Mesothelial cell of epicardium (in vitro differentiated cells): ENCODE results near the gene TBCD. TPM values are rescaled to one million over a fixed set of nuclear protein-coding genes. Genes with fewer than 3 reads are reported as not detected.

ENCODE experiments used
- DNase-seq, 2 experiments: peaks; one replicate each; pipeline ENCODE4 v3.0.0; 2021; ENCODE audit warnings: low spot score in 2 of 2; ENCODE audit not compliant: unreplicated experiment in 2 of 2
- H3K27ac Mint-ChIP-seq: 2 replicates; pipeline ENCODE4 v1.8.0; 2021; ENCODE audit warnings: mixed read lengths
- H3K27me3 Mint-ChIP-seq: 2 replicates; pipeline ENCODE4 v1.8.0; 2021; ENCODE audit warnings: low read depth, mixed read lengths
- H3K36me3 Mint-ChIP-seq: 2 replicates; pipeline ENCODE4 v1.8.0; 2021; ENCODE audit warnings: mixed read lengths
- H3K4me1 Mint-ChIP-seq: 2 replicates; pipeline ENCODE4 v1.8.0; 2021; ENCODE audit warnings: mixed read lengths
- H3K4me3 Mint-ChIP-seq: 2 replicates; pipeline ENCODE4 v1.8.0; 2021; ENCODE audit warnings: mild to moderate bottlenecking, moderate library complexity, mixed read lengths
- H3K9me3 Mint-ChIP-seq: 2 replicates; pipeline ENCODE4 v1.8.0; 2021; ENCODE audit warnings: mixed read lengths
- CTCF ChIP-seq: fragments of 200-600 bp; sonication (generic); IDR thresholded peaks from one replicate; pipeline ENCODE4 v1.5.0; 2021; ENCODE audit warnings: antibody characterized with exemption; ENCODE audit not compliant: unreplicated experiment
- total RNA-seq: library from RNA; stranded (reverse); gene quantifications from 3 replicates; pipeline ENCODE4 v1.2.1, GENCODE V29; 2021

Gene TBCD
- total RNA-seq, 1 donor from 2014 or later: 117 TPM

- Mint-ChIP-seq H3K27me3 (no peaks in the 10 kb centered on the region), H3K36me3 (peaks cover 7% of the 10 kb centered on the region)
Measured at GRCh38 chr17:82881900-82882714, 130.2 kb downstream of the TBCD start.

GRCh38 chr17:82882715-82883418 is 131.0 kb downstream of the TBCD start:
- no peak for TF ChIP-seq CTCF
- H3K27ac Mint-ChIP-seq: no peak overlapping the region
- no peak overlapping the region for H3K4me3 Mint-ChIP-seq
- peaks cover 14% of the 10 kb centered on the region for H3K36me3 Mint-ChIP-seq
- H3K27me3 Mint-ChIP-seq: no peaks in the 10 kb centered on the region
- H3K9me3 Mint-ChIP-seq: peaks cover 4% of the 10 kb centered on the region
- DNase-seq: no peak
- H3K4me1 Mint-ChIP-seq: peaks cover 23% of the 10 kb centered on the region

More at GRCh38 chr17:82881900-82882714, 130.2 kb downstream of the TBCD start:
- H3K4me1 Mint-ChIP-seq: peaks cover 28% of the 10 kb centered on the region
- no peak overlapping the region for H3K4me3 Mint-ChIP-seq
- no peak overlapping the region for H3K27ac Mint-ChIP-seq
- no peak for DNase-seq
- no peak for TF ChIP-seq CTCF
- H3K9me3 Mint-ChIP-seq: no peaks in the 10 kb centered on the region

GRCh38 chr17:82883419-82884031 is 131.7 kb downstream of the TBCD start:
- Mint-ChIP-seq H3K36me3 (peaks cover 19% of the 10 kb centered on the region), H3K27me3 (no peaks in the 10 kb centered on the region), H3K27ac (no peak overlapping the region), H3K4me3 (no peak overlapping the region), H3K4me1 (peaks cover 30% of the 10 kb centered on the region), H3K9me3 (peaks cover 6% of the 10 kb centered on the region)
- DNase-seq: no peak
- TF ChIP-seq CTCF: no peak

- Mint-ChIP-seq H3K4me1 (peaks cover 39% of the 10 kb centered on the region), H3K4me3 (no peak overlapping the region)
- DNase-seq: no peak
Measured at GRCh38 chr17:82884341-82884969, 132.6 kb downstream of the TBCD start.

More at GRCh38 chr17:82884341-82884969, 132.6 kb downstream of the TBCD start:
- Mint-ChIP-seq H3K27ac (peak overlapping the region; percentile 64), H3K27me3 (no peaks in the 10 kb centered on the region), H3K9me3 (peaks cover 6% of the 10 kb centered on the region), H3K36me3 (peaks cover 19% of the 10 kb centered on the region)
- no peak for TF ChIP-seq CTCF
